H9 (cell line): ENCODE data around the gene SSTR3. TPM values are rescaled to one million over a fixed set of nuclear protein-coding genes. Genes with fewer than 3 reads are reported as not detected.

Source experiments
- DNase-seq: peaks from one replicate; pipeline ENCODE4 v3.0.0-alpha.2; 2017
- H2AFZ ChIP-seq: one replicate; pipeline ENCODE4 v1.6.1; 2013; ENCODE audit warnings: mild to moderate bottlenecking, low read length, control low read depth, moderate library complexity
- H2AK5ac ChIP-seq: 2 replicates; pipeline ENCODE4 v1.6.1; 2013; ENCODE audit warnings: low read length, control low read depth, mixed read lengths; ENCODE audit not compliant: insufficient read length
- H2BK120ac ChIP-seq: one replicate; pipeline ENCODE4 v1.6.1; 2013; ENCODE audit warnings: low read depth, mild to moderate bottlenecking, low read length, control low read depth, inconsistent platforms; ENCODE audit not compliant: poor library complexity, severe bottlenecking
- H2BK12ac ChIP-seq: 2 replicates; pipeline ENCODE4 v1.6.1; 2013; ENCODE audit warnings: low read length, control low read depth, mixed read lengths, low read depth; ENCODE audit not compliant: insufficient read length
- H2BK15ac ChIP-seq: 2 replicates; pipeline ENCODE4 v1.6.1; 2013; ENCODE audit warnings: low read depth, low read length, control low read depth
- H2BK20ac ChIP-seq: one replicate; pipeline ENCODE4 v1.6.1; 2013; ENCODE audit warnings: low read depth, mild to moderate bottlenecking, low read length, control low read depth, inconsistent platforms; ENCODE audit not compliant: poor library complexity, severe bottlenecking
- H2BK5ac ChIP-seq: 2 replicates; pipeline ENCODE4 v1.6.1; 2013; ENCODE audit warnings: low read length, control low read depth, mixed read lengths; ENCODE audit not compliant: insufficient read length
- H3K14ac ChIP-seq: 2 replicates; pipeline ENCODE4 v1.6.1; 2013; ENCODE audit warnings: low read length, control low read depth; ENCODE audit not compliant: insufficient read depth
- H3K18ac ChIP-seq: 2 replicates; pipeline ENCODE4 v1.6.1; 2013; ENCODE audit warnings: low read depth, mild to moderate bottlenecking, mixed read lengths, low read length, control low read depth; ENCODE audit not compliant: insufficient read length
- H3K23ac ChIP-seq: 2 replicates; pipeline ENCODE4 v1.6.1; 2013; ENCODE audit warnings: low read length, control low read depth, mixed read lengths, low read depth; ENCODE audit not compliant: insufficient read length
- H3K23me2 ChIP-seq: 2 replicates; pipeline ENCODE4 v1.6.1; 2013; ENCODE audit warnings: low read depth, mild to moderate bottlenecking, mixed read lengths, low read length, control low read depth; ENCODE audit not compliant: insufficient read length, poor library complexity, severe bottlenecking
- H3K27ac ChIP-seq: 2 replicates; pipeline ENCODE4 v1.5.1; 2013; ENCODE audit warnings: low read length, control low read depth, mixed read lengths, low read depth; ENCODE audit not compliant: insufficient read length
- H3K27me3 ChIP-seq: 2 replicates; pipeline ENCODE4 v1.6.1; 2013; ENCODE audit warnings: low read length, control low read depth, inconsistent platforms; ENCODE audit not compliant: insufficient read depth
- H3K4ac ChIP-seq: 2 replicates; pipeline ENCODE4 v1.6.1; 2013; ENCODE audit warnings: low read depth, mild to moderate bottlenecking, control low read depth, inconsistent platforms, low read length, moderate library complexity
- H3K4me1 ChIP-seq: 2 replicates; pipeline ENCODE4 v1.6.1; 2013; ENCODE audit warnings: low read length, control low read depth, inconsistent platforms; ENCODE audit not compliant: insufficient read depth
- H3K4me2 ChIP-seq: 2 replicates; pipeline ENCODE4 v1.6.1; 2013; ENCODE audit warnings: low read length, control low read depth, mixed read lengths; ENCODE audit not compliant: insufficient read length, insufficient read depth
- H3K56ac ChIP-seq: 2 replicates; pipeline ENCODE4 v1.6.1; 2013; ENCODE audit warnings: low read depth, mild to moderate bottlenecking, mixed read lengths, low read length, control low read depth; ENCODE audit not compliant: insufficient read length
- H3K79me1 ChIP-seq: 2 replicates; pipeline ENCODE4 v1.6.1; 2013; ENCODE audit warnings: low read depth, mild to moderate bottlenecking, moderate library complexity, low read length, control low read depth, inconsistent platforms; ENCODE audit not compliant: insufficient read depth, poor library complexity, severe bottlenecking
- H3K79me2 ChIP-seq: 2 replicates; pipeline ENCODE4 v1.6.1; 2013; ENCODE audit warnings: low read length, control low read depth, inconsistent platforms; ENCODE audit not compliant: insufficient read depth
- H3K9ac ChIP-seq: 2 replicates; pipeline ENCODE4 v1.6.1; 2013; ENCODE audit warnings: low read length, control low read depth, mixed read lengths; ENCODE audit not compliant: insufficient read length; ENCODE audit errors: extremely low read depth
- H3K9me3 ChIP-seq: one replicate; pipeline ENCODE4 v1.6.1; 2013; ENCODE audit warnings: low read depth, low read length, inconsistent platforms; ENCODE audit not compliant: control insufficient read depth
- H3T11ph ChIP-seq: one replicate; pipeline ENCODE4 v1.6.1; 2013; ENCODE audit warnings: mild to moderate bottlenecking, low read length, control low read depth, inconsistent platforms
- H4K20me1 ChIP-seq: one replicate; pipeline ENCODE4 v1.6.1; 2013; ENCODE audit not compliant: control insufficient read depth, insufficient read length, insufficient read depth
- H4K5ac ChIP-seq: 2 replicates; pipeline ENCODE4 v1.6.1; 2013; ENCODE audit warnings: low read depth, mild to moderate bottlenecking, mixed read lengths, low read length, control low read depth; ENCODE audit not compliant: insufficient read length
- H4K8ac ChIP-seq: replicated peaks from 2 replicates; pipeline ENCODE4 v1.6.1; 2013; ENCODE audit warnings: low read length, control low read depth, mixed read lengths, low read depth; ENCODE audit not compliant: insufficient read length
- H4K91ac ChIP-seq: 2 replicates; pipeline ENCODE4 v1.6.1; 2013; ENCODE audit warnings: low read depth, mild to moderate bottlenecking, moderate library complexity, mixed read lengths, low read length, control low read depth; ENCODE audit not compliant: insufficient read length
- H3K27ac Mint-ChIP-seq, 3 experiments: 2 replicates in 2 of 3; 3 replicates in 1 of 3; pipeline ENCODE4 v1.8.0; 2020 to 2021; ENCODE audit warnings: mixed read lengths in 3 of 3, mild to moderate bottlenecking in 1 of 3, moderate library complexity in 1 of 3
- H3K27me3 Mint-ChIP-seq: 2 replicates; pipeline ENCODE4 v1.8.0; 2021; ENCODE audit warnings: low read depth, mild to moderate bottlenecking, moderate library complexity, mixed read lengths
- H3K36me3 Mint-ChIP-seq, 3 experiments: 2 replicates in 2 of 3; 3 replicates in 1 of 3; pipeline ENCODE4 v1.8.0; 2020 to 2021; ENCODE audit warnings: low read depth in 3 of 3, mixed read lengths in 3 of 3; ENCODE audit not compliant: insufficient read depth in 1 of 3
- H3K4me1 Mint-ChIP-seq, 2 experiments: 2 replicates each; pipeline ENCODE4 v1.8.0; 2020; ENCODE audit warnings: mixed read lengths in 2 of 2
- H3K4me3 Mint-ChIP-seq, 2 experiments: 2 replicates in 1 of 2; 3 replicates in 1 of 2; pipeline ENCODE4 v1.8.0; 2020 to 2021; ENCODE audit warnings: mild to moderate bottlenecking in 2 of 2, mixed read lengths in 2 of 2, moderate library complexity in 1 of 2
- H3K9me3 Mint-ChIP-seq, 2 experiments: 2 replicates in 1 of 2; 3 replicates in 1 of 2; pipeline ENCODE4 v1.8.0; 2020; ENCODE audit warnings: mild to moderate bottlenecking in 2 of 2, mixed read lengths in 2 of 2, moderate library complexity in 1 of 2
- WGBS: extraction: QIAGEN DNeasy Blood & Tissue Kit; methylation state at CpG from one replicate; pipeline ENCODE4 v1.1.7; 2013; ENCODE audit warnings: missing lambda C conversion rate, low lambda C conversion rate, mixed read lengths; ENCODE audit not compliant: insufficient read length; ENCODE audit errors: extremely low coverage; 5-methylcytosine and 5-hydroxymethylcytosine counted together
- total RNA-seq: library from RNA; stranded (reverse); gene quantifications from 2 replicates; pipeline ENCODE4 v1.2.1, GENCODE V29; 2021
- TF ChIP-seq, protein P1 (sequence below): fragments of 200-600 bp; sonication (generic); conservative IDR thresholded peaks from 3 replicates; pipeline ENCODE4 v1.8.0; 2021; ENCODE audit warnings: antibody characterized with exemption, mild to moderate bottlenecking

The SSTR3 gene
- total RNA-seq, 1 experiment from 2014 or later, result 0.68 TPM

DNA sequence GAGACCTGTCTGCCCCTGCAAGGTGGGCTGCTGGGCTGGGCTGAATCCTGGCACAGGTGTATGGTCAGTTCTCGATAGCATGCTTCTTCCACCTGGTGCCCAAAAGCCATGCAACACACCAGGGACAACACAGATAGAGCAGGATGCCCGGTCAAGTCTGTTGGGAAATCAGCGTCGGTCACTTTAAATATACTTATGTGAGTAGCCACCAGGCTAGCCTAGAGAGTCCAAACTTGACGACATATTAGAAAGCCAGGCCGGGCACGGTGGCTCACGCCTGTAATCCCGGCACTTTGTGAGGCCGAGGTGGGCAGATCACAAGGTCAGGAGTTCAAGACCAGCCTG lies 33.2 kb downstream of the SSTR3 start:
- no CpG with 5 or more reads among the region's 10 CpGs for WGBS

More for the DNA sequence above, 33.2 kb downstream of the SSTR3 start:
- Mint-ChIP-seq H3K9me3 (no peaks in the 10 kb centered on the region; a peak in 1 of 5 replicates), H3K27me3 (peaks cover 31% of the 10 kb centered on the region), H3K4me1 (peaks cover 21 to 49% of the 10 kb centered on the region in 2 experiments), H3K27ac (no peak overlapping the region; a peak in 2 of 7 replicates), H3K36me3 (no peaks in the 10 kb centered on the region; a peak in 1 of 7 replicates), H3K4me3 (no peak overlapping the region)
- H3K23ac ChIP-seq, result no peak overlapping the region
- H4K8ac ChIP-seq, result no peak overlapping the region
- no peaks in the 10 kb centered on the region for H3K4me1 ChIP-seq
- H3K27me3 ChIP-seq, result no peaks in the 10 kb centered on the region
- H2BK15ac ChIP-seq, result no peak overlapping the region
- H2BK120ac ChIP-seq, result no peak overlapping the region
- no peaks in the 10 kb centered on the region for H3K79me2 ChIP-seq
- H2BK5ac ChIP-seq, result no peak overlapping the region
- H2AK5ac ChIP-seq, result no peak overlapping the region
- H2BK12ac ChIP-seq, result no peak overlapping the region
- H3K4ac ChIP-seq, result no peak overlapping the region
- H2BK20ac ChIP-seq, result no peak overlapping the region
- H4K5ac ChIP-seq, result no peak overlapping the region
- H4K91ac ChIP-seq, result no peak overlapping the region
- no peak overlapping the region for H3K4me2 ChIP-seq
- H3K9me3 ChIP-seq, result no peaks in the 10 kb centered on the region
- H3K23me2 ChIP-seq, result no peaks in the 10 kb centered on the region
- no peak overlapping the region for H3K14ac ChIP-seq
- H4K20me1 ChIP-seq, result no peaks in the 10 kb centered on the region
- no peak overlapping the region for H3T11ph ChIP-seq
- no peaks in the 10 kb centered on the region for H3K79me1 ChIP-seq
- H3K9ac ChIP-seq, result no peak overlapping the region
- H3K18ac ChIP-seq, result no peak overlapping the region
- TF ChIP-seq, protein P1, sequence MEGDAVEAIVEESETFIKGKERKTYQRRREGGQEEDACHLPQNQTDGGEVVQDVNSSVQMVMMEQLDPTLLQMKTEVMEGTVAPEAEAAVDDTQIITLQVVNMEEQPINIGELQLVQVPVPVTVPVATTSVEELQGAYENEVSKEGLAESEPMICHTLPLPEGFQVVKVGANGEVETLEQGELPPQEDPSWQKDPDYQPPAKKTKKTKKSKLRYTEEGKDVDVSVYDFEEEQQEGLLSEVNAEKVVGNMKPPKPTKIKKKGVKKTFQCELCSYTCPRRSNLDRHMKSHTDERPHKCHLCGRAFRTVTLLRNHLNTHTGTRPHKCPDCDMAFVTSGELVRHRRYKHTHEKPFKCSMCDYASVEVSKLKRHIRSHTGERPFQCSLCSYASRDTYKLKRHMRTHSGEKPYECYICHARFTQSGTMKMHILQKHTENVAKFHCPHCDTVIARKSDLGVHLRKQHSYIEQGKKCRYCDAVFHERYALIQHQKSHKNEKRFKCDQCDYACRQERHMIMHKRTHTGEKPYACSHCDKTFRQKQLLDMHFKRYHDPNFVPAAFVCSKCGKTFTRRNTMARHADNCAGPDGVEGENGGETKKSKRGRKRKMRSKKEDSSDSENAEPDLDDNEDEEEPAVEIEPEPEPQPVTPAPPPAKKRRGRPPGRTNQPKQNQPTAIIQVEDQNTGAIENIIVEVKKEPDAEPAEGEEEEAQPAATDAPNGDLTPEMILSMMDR, result no peak
- no peak for DNase-seq
- H3K56ac ChIP-seq, result no peak overlapping the region
- H2AFZ ChIP-seq, result no peak overlapping the region
- H3K27ac ChIP-seq, result no peak overlapping the region
